ENCODE measurements around the gene ASMTL. TPM values are rescaled to one million over a fixed set of nuclear protein-coding genes. Genes with fewer than 3 reads are reported as not detected.

Gene ASMTL
- total RNA-seq, 2 donors from 2014 or later: 46.7 to 80.9 TPM

GRCh38 chrX:1477229-1477628 lies 24.5 kb upstream of the ASMTL start:
- H3K9me3 ChIP-seq (ENCODE audit: control insufficient read depth, low read length): peaks cover 11% of the 10 kb centered on the region
- Mint-ChIP-seq H3K27me3 (ENCODE audit: insufficient read depth) (peaks cover 7% of the 10 kb centered on the region), H3K36me3 (ENCODE audit: low read depth) (no peaks in the 10 kb centered on the region), H3K9me3 (peaks cover 17% of the 10 kb centered on the region), H3K4me1 (peaks cover 5% of the 10 kb centered on the region), H3K27ac (no peak overlapping the region), H3K4me3 (no peak overlapping the region)
- no peak for TF ChIP-seq CTCF (conservative IDR thresholded peaks at IDR 0.05)
- no peak overlapping the region for H3K9ac ChIP-seq (ENCODE audit: extremely low read depth, low read length, poor library complexity, severe bottlenecking)
- no peak overlapping the region for H3K27ac ChIP-seq (ENCODE audit: low read depth, low read length)
- no peaks in the 10 kb centered on the region for H3K4me1 ChIP-seq (ENCODE audit: control insufficient read depth, insufficient read depth, low read length)
- no peak for DNase-seq
- no peak overlapping the region for H3K4me3 ChIP-seq (ENCODE audit: low read length)
- H3K27me3 ChIP-seq (ENCODE audit: control insufficient read depth, insufficient read depth, low read length, poor library complexity, severe bottlenecking): no peaks in the 10 kb centered on the region
- 50 to 83% methylated on average over 2 to 3 of the region's 3 CpGs for WGBS, 2 experiments (ENCODE audit: insufficient coverage in 1 of 2, insufficient read length in 1 of 2)
- no peaks in the 10 kb centered on the region for H3K36me3 ChIP-seq (ENCODE audit: control insufficient read depth, insufficient read depth, low read length)

- 78 to 88% methylated on average over 3 to 5 of the region's 5 CpGs for WGBS, 2 experiments (ENCODE audit: insufficient coverage in 1 of 2, insufficient read length in 1 of 2)
- Mint-ChIP-seq H3K27me3 (ENCODE audit: insufficient read depth) (peaks cover 7% of the 10 kb centered on the region), H3K4me3 (no peak overlapping the region), H3K9me3 (peaks cover 17% of the 10 kb centered on the region), H3K36me3 (ENCODE audit: low read depth) (no peaks in the 10 kb centered on the region), H3K4me1 (peaks cover 2% of the 10 kb centered on the region), H3K27ac (no peak overlapping the region)
- peaks cover 11% of the 10 kb centered on the region for H3K9me3 ChIP-seq (ENCODE audit: control insufficient read depth, low read length)
- no peak overlapping the region for H3K9ac ChIP-seq (ENCODE audit: extremely low read depth, low read length, poor library complexity, severe bottlenecking)
- no peaks in the 10 kb centered on the region for H3K27me3 ChIP-seq (ENCODE audit: control insufficient read depth, insufficient read depth, low read length, poor library complexity, severe bottlenecking)
- no peak overlapping the region for H3K27ac ChIP-seq (ENCODE audit: low read depth, low read length)
- H3K4me3 ChIP-seq (ENCODE audit: low read length): no peak overlapping the region
- no peak for TF ChIP-seq CTCF (conservative IDR thresholded peaks at IDR 0.05)
- no peaks in the 10 kb centered on the region for H3K36me3 ChIP-seq (ENCODE audit: control insufficient read depth, insufficient read depth, low read length)
- DNase-seq: no peak
- no peaks in the 10 kb centered on the region for H3K4me1 ChIP-seq (ENCODE audit: control insufficient read depth, insufficient read depth, low read length)
Observed at GRCh38 chrX:1476682-1477081, 24.0 kb upstream of the ASMTL start.

GRCh38 chrX:1475881-1476280 lies 23.2 kb upstream of the ASMTL start:
- Mint-ChIP-seq H3K27ac (no peak overlapping the region), H3K4me1 (no peaks in the 10 kb centered on the region), H3K9me3 (peaks cover 17% of the 10 kb centered on the region), H3K27me3 (ENCODE audit: insufficient read depth) (peaks cover 6% of the 10 kb centered on the region), H3K4me3 (no peak overlapping the region), H3K36me3 (ENCODE audit: low read depth) (no peaks in the 10 kb centered on the region)
- H3K4me1 ChIP-seq (ENCODE audit: control insufficient read depth, insufficient read depth, low read length): no peaks in the 10 kb centered on the region
- DNase-seq: peak; percentile 31
- no peaks in the 10 kb centered on the region for H3K27me3 ChIP-seq (ENCODE audit: control insufficient read depth, insufficient read depth, low read length, poor library complexity, severe bottlenecking)
- no peak overlapping the region for H3K9ac ChIP-seq (ENCODE audit: extremely low read depth, low read length, poor library complexity, severe bottlenecking)
- no peak overlapping the region for H3K27ac ChIP-seq (ENCODE audit: low read depth, low read length)
- TF ChIP-seq CTCF (conservative IDR thresholded peaks at IDR 0.05): peak; percentile 23
- H3K4me3 ChIP-seq (ENCODE audit: low read length): no peak overlapping the region
- 100% methylated on average over 1 of the region's 1 CpG for WGBS, 2 experiments (ENCODE audit: insufficient coverage in 1 of 2, insufficient read length in 1 of 2)
- no peaks in the 10 kb centered on the region for H3K36me3 ChIP-seq (ENCODE audit: control insufficient read depth, insufficient read depth, low read length)
- H3K9me3 ChIP-seq (ENCODE audit: control insufficient read depth, low read length): peaks cover 11% of the 10 kb centered on the region
